ENCODE measurements around the gene SERPINA12.

- no peak; a peak in 1 of 6 replicates for TF ChIP-seq CTCF (IDR thresholded peaks at IDR 0.05 in 2 of 3, conservative IDR thresholded peaks at IDR 0.05 in 1 of 3; ENCODE audit: control insufficient read depth in 2 of 3, extremely low read depth in 1 of 3, insufficient read depth in 1 of 3, low read depth in 3 of 3, low read length in 3 of 3)
- no peak for TF ChIP-seq POLR2AphosphoS5 (IDR thresholded peaks at IDR 0.05; ENCODE audit: low read length)
- no peak for TF ChIP-seq POLR2A (IDR thresholded peaks at IDR 0.05; ENCODE audit: low read depth, low read length)
- no peak for TF ChIP-seq CEBPB (IDR thresholded peaks at IDR 0.05; ENCODE audit: borderline replicate concordance in 1 of 2, low read depth in 2 of 2, low read length in 2 of 2)
- no peak for TF ChIP-seq TCF12 (IDR thresholded peaks at IDR 0.05; ENCODE audit: low read depth, low read length)
- no peak for TF ChIP-seq NR2C2 (IDR thresholded peaks at IDR 0.05; ENCODE audit: borderline replicate concordance, control insufficient read depth, insufficient read length, low read depth)
- TF ChIP-seq, protein P1, sequence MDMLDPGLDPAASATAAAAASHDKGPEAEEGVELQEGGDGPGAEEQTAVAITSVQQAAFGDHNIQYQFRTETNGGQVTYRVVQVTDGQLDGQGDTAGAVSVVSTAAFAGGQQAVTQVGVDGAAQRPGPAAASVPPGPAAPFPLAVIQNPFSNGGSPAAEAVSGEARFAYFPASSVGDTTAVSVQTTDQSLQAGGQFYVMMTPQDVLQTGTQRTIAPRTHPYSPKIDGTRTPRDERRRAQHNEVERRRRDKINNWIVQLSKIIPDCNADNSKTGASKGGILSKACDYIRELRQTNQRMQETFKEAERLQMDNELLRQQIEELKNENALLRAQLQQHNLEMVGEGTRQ (IDR thresholded peaks at IDR 0.05; ENCODE audit: borderline replicate concordance, low read depth, low read length) = no peak
- TF ChIP-seq BRCA1 (IDR thresholded peaks at IDR 0.05; ENCODE audit: low read depth, low read length) = no peak
- no peak for TF ChIP-seq E2F8 (IDR thresholded peaks at IDR 0.05; ENCODE audit: low read depth, partially characterized antibody)
- no peak for TF ChIP-seq FOS (IDR thresholded peaks at IDR 0.05; ENCODE audit: borderline replicate concordance, extremely low read depth, insufficient read length)
- no peak for TF ChIP-seq EGR1 (IDR thresholded peaks at IDR 0.05; ENCODE audit: borderline replicate concordance in 1 of 2, low read depth in 2 of 2, low read length in 2 of 2)
- TF ChIP-seq ESRRA (IDR thresholded peaks at IDR 0.05; ENCODE audit: low read length) = no peak
Measured at GRCh38 chr14:94540031-94540794, 30.9 kb upstream of the SERPINA12 start.

All from GM12878 (cell line).